T-helper 1 cell treated with Interleukin-12 subunit alpha and Interleukin-12 subunit beta and Interleukin-4 antibody, amounts not matched to agents 30 μg/mL and 1 μg/mL, for 36 hours (primary cell): ENCODE data around the gene IL10.

Experiments
- H3K27ac Mint-ChIP-seq: one replicate; pipeline ENCODE4 v1.8.0; 2021; ENCODE audit warnings: mild to moderate bottlenecking, mixed read lengths
- H3K27me3 Mint-ChIP-seq: one replicate; pipeline ENCODE4 v1.8.0; 2021; ENCODE audit warnings: low read depth, mixed read lengths
- H3K36me3 Mint-ChIP-seq: one replicate; pipeline ENCODE4 v1.8.0; 2021; ENCODE audit warnings: low read depth, mixed read lengths
- H3K4me1 Mint-ChIP-seq: one replicate; pipeline ENCODE4 v1.8.0; 2021; ENCODE audit warnings: low read depth, mixed read lengths
- H3K4me3 Mint-ChIP-seq: one replicate; pipeline ENCODE4 v1.8.0; 2021; ENCODE audit warnings: mild to moderate bottlenecking, moderate library complexity, mixed read lengths
- H3K9me3 Mint-ChIP-seq: one replicate; pipeline ENCODE4 v1.8.0; 2021; ENCODE audit warnings: mixed read lengths

The IL10 gene

DNA sequence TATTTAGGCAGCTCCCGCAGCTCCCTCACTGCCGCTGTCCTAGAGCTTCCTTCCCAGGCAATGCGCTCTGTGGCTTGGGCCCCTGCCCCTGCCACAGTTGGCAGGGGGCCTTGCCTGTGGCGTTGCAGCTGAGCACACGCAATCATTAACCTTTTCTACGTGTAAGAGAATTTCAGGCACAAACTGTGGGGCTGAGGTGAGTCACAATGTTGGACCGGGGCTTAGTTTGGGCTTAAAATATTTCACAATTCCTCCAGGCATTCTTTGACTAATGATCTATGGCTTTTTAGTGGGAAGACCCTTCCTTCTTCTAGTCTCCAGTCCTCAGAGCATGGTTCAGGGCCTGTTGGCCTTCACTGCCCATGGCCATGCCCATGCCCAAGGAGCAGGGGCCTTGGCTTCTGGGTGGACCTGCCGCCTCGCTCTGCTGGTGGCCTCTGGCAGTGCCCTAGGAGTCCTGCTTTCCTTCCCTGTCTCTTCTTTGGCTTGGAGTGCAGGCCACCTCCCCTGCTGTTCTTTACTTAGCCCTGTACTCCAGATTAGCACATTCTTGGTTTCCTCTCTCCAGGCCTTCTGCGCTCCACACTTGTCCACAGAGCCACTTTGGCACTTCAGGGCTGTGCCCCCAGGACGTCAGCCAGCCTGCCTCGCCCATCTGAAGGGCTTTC lies 48.4 kb downstream of the IL10 start:
- H3K27ac Mint-ChIP-seq: no peak overlapping the region
- no peak overlapping the region for H3K4me3 Mint-ChIP-seq
- peaks cover 46% of the 10 kb centered on the region for H3K4me1 Mint-ChIP-seq
- H3K9me3 Mint-ChIP-seq: no peaks in the 10 kb centered on the region
- no peaks in the 10 kb centered on the region for H3K27me3 Mint-ChIP-seq
- H3K36me3 Mint-ChIP-seq: peaks cover 1% of the 10 kb centered on the region

DNA sequence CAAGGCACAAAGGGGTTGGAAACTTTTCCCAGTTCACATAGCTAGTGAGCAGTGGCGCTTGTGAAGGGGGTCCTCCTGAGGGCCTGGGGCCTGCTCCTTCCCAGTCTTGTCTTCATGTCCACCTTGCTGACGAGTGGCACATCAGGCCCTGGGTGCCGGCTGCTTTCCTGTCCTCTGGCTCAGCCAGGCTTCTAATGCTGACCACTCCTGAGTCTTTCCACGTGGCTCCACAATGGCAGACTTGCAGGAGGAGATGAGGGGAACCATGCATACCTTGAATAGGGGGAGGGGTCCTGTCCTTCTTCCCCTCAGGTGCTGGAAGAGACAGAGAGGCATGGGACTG lies 48.9 kb downstream of the IL10 start:
- H3K36me3 Mint-ChIP-seq: no peaks in the 10 kb centered on the region
- H3K4me1 Mint-ChIP-seq: peaks cover 46% of the 10 kb centered on the region
- no peak overlapping the region for H3K4me3 Mint-ChIP-seq
- no peaks in the 10 kb centered on the region for H3K9me3 Mint-ChIP-seq
- H3K27me3 Mint-ChIP-seq: no peaks in the 10 kb centered on the region
- no peak overlapping the region for H3K27ac Mint-ChIP-seq

DNA sequence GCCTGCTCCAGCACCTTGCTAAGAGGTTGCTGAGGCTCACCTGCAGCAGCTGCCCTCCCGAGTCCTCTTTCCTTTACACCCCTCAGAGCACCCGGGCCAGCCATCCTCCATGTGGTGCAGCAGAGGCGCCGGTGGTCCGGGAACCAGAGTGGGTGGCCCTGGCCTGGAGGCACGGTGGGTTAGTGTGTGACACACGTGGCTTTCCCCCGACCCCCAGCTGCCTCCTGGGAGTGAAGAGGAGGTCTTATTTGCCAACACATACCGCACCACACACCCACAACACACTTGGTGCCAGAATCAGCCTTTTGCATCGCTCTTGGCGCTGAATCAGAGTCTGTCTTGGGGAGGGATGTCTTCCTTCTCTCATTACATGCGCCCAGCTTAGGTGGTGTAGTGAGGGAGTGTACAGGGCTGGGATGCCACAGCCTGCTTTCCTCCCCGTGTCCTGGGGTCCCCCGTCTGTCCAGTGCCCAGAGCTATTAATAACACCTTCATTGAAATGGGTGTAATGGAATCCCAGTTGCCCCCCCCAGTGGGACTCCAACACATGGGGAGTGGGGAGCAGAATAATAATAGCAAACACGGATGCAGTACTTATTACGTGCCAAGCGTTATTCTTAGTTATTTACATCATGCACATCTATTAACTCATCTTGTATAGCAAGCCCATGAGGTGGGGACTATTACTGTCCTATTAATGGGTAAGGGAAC lies 49.4 kb downstream of the IL10 start:
- no peak overlapping the region for H3K4me3 Mint-ChIP-seq
- H3K4me1 Mint-ChIP-seq: peaks cover 45% of the 10 kb centered on the region

DNA sequence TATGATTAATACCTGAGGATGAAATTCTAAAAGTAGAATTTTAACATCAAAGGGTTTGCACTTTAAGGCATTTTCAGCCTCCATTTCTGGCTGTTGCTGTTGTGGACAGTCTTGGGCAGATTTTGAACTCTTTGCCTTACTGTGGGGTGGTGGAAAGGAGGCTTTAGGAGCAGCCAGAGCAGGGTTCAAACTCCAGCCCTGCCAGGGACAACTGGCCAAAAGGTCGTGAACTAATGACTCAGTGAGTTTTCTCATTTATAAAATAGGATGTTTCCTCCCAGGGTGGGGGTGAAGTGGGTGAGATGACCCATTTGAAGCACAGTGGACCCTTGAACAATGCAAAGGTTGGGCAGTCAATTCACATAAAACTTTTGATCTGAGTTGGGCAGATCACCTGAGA lies 50.8 kb downstream of the IL10 start:
- H3K27me3 Mint-ChIP-seq: no peaks in the 10 kb centered on the region
- no peaks in the 10 kb centered on the region for H3K9me3 Mint-ChIP-seq
- no peaks in the 10 kb centered on the region for H3K36me3 Mint-ChIP-seq
- H3K27ac Mint-ChIP-seq: no peak overlapping the region
- peaks cover 50% of the 10 kb centered on the region for H3K4me1 Mint-ChIP-seq
- no peak overlapping the region for H3K4me3 Mint-ChIP-seq

More for the DNA sequence above, 49.4 kb downstream of the IL10 start:
- Mint-ChIP-seq H3K27ac (no peak overlapping the region), H3K36me3 (no peaks in the 10 kb centered on the region), H3K27me3 (no peaks in the 10 kb centered on the region), H3K9me3 (no peaks in the 10 kb centered on the region)

DNA sequence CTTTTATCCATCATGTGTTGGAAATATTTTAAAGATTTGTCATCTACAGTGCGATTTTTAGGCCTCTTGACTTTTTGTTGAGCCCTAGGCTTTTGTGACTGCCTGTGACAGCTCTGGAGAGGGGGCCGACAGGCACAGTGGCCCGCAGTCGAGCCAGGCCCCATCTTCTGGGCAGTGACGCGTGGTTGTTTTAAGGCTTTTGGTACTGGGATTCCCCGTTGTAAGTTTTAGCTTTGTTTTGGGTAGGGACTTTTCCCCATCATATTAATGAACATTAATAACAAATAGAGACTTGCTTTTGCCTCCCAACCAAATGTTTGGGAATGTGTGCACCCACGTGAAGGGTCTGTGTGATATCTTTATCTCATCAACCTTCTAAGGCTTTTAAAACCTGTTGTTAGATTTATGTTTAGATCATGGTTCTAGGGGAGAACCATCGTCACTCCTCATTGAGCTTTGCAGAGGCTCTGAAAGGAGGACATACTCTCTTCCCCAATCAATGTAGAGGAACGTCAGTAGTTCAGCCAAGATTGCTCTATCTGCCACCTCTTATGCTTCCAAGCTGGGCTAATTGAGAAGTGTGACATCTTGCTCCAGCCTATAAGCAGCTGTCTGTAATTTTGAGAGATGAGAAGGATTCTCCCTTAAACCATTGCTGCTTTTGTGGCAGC lies 53.0 kb downstream of the IL10 start:
- Mint-ChIP-seq H3K4me1 (peaks cover 54% of the 10 kb centered on the region), H3K4me3 (no peak overlapping the region), H3K27me3 (no peaks in the 10 kb centered on the region), H3K9me3 (no peaks in the 10 kb centered on the region), H3K36me3 (peaks cover 1% of the 10 kb centered on the region), H3K27ac (no peak overlapping the region)

DNA sequence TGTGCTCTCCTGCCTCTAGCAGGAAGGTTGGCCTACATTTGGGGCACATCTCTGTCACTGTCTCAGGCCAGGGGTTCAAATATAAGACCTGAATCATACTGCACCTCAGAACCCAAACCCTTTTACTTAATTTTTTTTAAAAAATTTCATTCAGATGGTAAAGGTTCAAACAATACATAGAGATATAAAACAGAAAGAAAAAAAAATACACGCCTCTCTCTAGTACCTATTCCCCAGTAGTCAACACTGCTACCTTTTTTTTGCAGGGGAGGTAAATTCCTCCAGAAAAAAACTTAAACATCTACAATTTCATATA lies 54.7 kb downstream of the IL10 start:
- peaks cover 64% of the 10 kb centered on the region for H3K4me1 Mint-ChIP-seq
- H3K27ac Mint-ChIP-seq: peak overlapping the region; percentile 81
- no peaks in the 10 kb centered on the region for H3K9me3 Mint-ChIP-seq
- peaks cover 3% of the 10 kb centered on the region for H3K36me3 Mint-ChIP-seq
- H3K4me3 Mint-ChIP-seq: peak overlapping the region; percentile 49
- H3K27me3 Mint-ChIP-seq: no peaks in the 10 kb centered on the region
